ENCODE data around the gene DAG1.

GRCh38 chr3:49506906-49507305, 36.8 kb downstream of the DAG1 start:
- TF ChIP-seq CTCF (IDR thresholded peaks at IDR 0.05) (no peak), POLR2A (IDR thresholded peaks at IDR 0.05) (no peak), POLR2AphosphoS5 (IDR thresholded peaks at IDR 0.05) (no peak), EP300 (IDR thresholded peaks at IDR 0.05; ENCODE audit: low read depth) (no peak)

Data from transverse colon (tissue), 4 donors.